K562 (cell line): ENCODE results near the gene SPOCK3.

Experiments used
- CEBPB ChIP-seq: fragments of 450-650 bp; IDR thresholded peaks from 2 replicates; pipeline ENCODE4 v1.6.1; 2016; ENCODE audit warnings: missing genetic modification characterization, missing compliant biosample characterization
- EP300 ChIP-seq: IDR thresholded peaks from 2 replicates; pipeline ENCODE4 v1.6.1; 2012; ENCODE audit warnings: low read length, improper control_type of control experiment
- EZH2 ChIP-seq: IDR thresholded peaks from 2 replicates; pipeline ENCODE4 v1.6.1; 2012; ENCODE audit warnings: low read depth, mild to moderate bottlenecking, inconsistent platforms, low read length, borderline replicate concordance
- POLR2A ChIP-seq: fragments of 450-650 bp; conservative IDR thresholded peaks from 2 replicates; pipeline ENCODE4 v1.6.1; 2016
- SMAD1 ChIP-seq: fragments of 150-350 bp; IDR thresholded peaks from 2 replicates; pipeline ENCODE4 v1.6.1; 2014; ENCODE audit warnings: low read length, low read depth; ENCODE audit not compliant: partially characterized antibody
- STAT5B ChIP-seq: fragments of 250-450 bp; sonication (Bioruptor Pico); IDR thresholded peaks from 2 replicates; pipeline ENCODE4 v1.8.0; 2021; ENCODE audit warnings: mild to moderate bottlenecking, inconsistent platforms
- TCF7L2 ChIP-seq: fragments of 150-350 bp; IDR thresholded peaks from 2 replicates; pipeline ENCODE4 v1.6.1; 2016; ENCODE audit warnings: low read depth, mild to moderate bottlenecking, low read length, moderate library complexity
- YY1 ChIP-seq, 3 experiments: IDR thresholded peaks; 2 replicates each; pipeline ENCODE4 v1.6.1; 2011; ENCODE audit warnings: low read length in 2 of 3, mild to moderate bottlenecking in 2 of 3, moderate library complexity in 2 of 3, borderline replicate concordance in 1 of 3, control low read depth in 1 of 3, low read depth in 1 of 3; ENCODE audit not compliant: insufficient read depth in 3 of 3, insufficient replicate concordance in 2 of 3, control insufficient read depth in 1 of 3, insufficient read length in 1 of 3; ENCODE audit errors: extremely low read depth in 1 of 3
- ZNF445 ChIP-seq: fragments of 250-450 bp; sonication (Bioruptor Pico); IDR thresholded peaks from 2 replicates; pipeline ENCODE4 v1.4.0; 2020; ENCODE audit warnings: low read depth, mild to moderate bottlenecking, moderate library complexity
- TF ChIP-seq, protein P1 (sequence below): fragments of 450-650 bp; IDR thresholded peaks from 2 replicates; pipeline ENCODE4 v1.7.1; 2018; ENCODE audit warnings: mild to moderate bottlenecking, low read depth; ENCODE audit not compliant: partially characterized antibody
- TF ChIP-seq, protein P2 (sequence below), 3 experiments: IDR thresholded peaks in 2 of 3; conservative IDR thresholded peaks in 1 of 3; 2 replicates each; pipeline ENCODE4 v1.5.1; 2011 to 2012; ENCODE audit warnings: low read length in 3 of 3, mild to moderate bottlenecking in 3 of 3, control low read depth in 2 of 3, improper control_type of control experiment in 1 of 3, inconsistent platforms in 1 of 3, low read depth in 1 of 3, mixed read lengths in 1 of 3, moderate library complexity in 1 of 3; ENCODE audit not compliant: insufficient read depth in 2 of 3
- TF ChIP-seq, protein P3 (sequence below), 2 experiments: fragments of 450-650 bp in 1 of 2; sonication (generic) in 1 of 2; formaldehyde crosslinking in 1 of 2; IDR thresholded peaks in 1 of 2; conservative IDR thresholded peaks in 1 of 2; 2 replicates each; pipeline versions ENCODE4 v1.6.1 to v1.8.1; 2016 to 2023; ENCODE audit warnings: mild to moderate bottlenecking in 2 of 2, moderate library complexity in 2 of 2, inconsistent platforms in 1 of 2, missing genetic modification reagents in 1 of 2
- TF ChIP-seq, protein P4 (sequence below), 2 experiments: IDR thresholded peaks; 2 replicates each; pipeline ENCODE4 v1.6.1; 2011; ENCODE audit warnings: borderline replicate concordance in 1 of 2, control low read depth in 1 of 2, low read depth in 1 of 2, low read length in 1 of 2, mild to moderate bottlenecking in 1 of 2, mixed read lengths in 1 of 2, moderate library complexity in 1 of 2; ENCODE audit not compliant: insufficient read depth in 1 of 2, insufficient read length in 1 of 2, poor library complexity in 1 of 2, severe bottlenecking in 1 of 2; ENCODE audit errors: extremely low read depth in 1 of 2
- TF ChIP-seq, protein P5 (sequence below), 2 experiments: fragments of 450-650 bp; formaldehyde crosslinking in 1 of 2; IDR thresholded peaks; 2 replicates each; pipeline versions ENCODE4 v1.4.0 to v1.6.1; 2014 to 2020; ENCODE audit warnings: mild to moderate bottlenecking in 2 of 2, borderline replicate concordance in 1 of 2, low read depth in 1 of 2

DNA sequence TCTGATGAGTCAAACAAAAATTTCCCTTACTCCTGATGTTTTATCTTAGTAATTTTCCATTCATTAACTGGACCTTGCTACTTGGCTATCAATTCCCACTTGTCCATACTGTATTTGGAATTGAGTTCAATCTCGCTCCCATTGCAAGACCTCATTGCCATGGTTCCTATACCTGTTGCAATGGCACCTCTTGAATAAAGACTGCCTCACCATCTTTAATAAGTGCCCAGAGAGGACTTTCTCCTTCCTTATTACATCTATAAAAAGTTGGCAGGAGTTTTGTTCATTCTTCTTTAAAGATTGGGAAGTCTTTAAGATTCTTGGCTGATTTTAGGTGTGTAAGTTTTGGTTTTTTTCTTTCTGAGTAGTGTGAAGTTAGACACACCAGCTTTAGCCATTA is 397.4 kb downstream of the SPOCK3 start:
- TF ChIP-seq, protein P1, sequence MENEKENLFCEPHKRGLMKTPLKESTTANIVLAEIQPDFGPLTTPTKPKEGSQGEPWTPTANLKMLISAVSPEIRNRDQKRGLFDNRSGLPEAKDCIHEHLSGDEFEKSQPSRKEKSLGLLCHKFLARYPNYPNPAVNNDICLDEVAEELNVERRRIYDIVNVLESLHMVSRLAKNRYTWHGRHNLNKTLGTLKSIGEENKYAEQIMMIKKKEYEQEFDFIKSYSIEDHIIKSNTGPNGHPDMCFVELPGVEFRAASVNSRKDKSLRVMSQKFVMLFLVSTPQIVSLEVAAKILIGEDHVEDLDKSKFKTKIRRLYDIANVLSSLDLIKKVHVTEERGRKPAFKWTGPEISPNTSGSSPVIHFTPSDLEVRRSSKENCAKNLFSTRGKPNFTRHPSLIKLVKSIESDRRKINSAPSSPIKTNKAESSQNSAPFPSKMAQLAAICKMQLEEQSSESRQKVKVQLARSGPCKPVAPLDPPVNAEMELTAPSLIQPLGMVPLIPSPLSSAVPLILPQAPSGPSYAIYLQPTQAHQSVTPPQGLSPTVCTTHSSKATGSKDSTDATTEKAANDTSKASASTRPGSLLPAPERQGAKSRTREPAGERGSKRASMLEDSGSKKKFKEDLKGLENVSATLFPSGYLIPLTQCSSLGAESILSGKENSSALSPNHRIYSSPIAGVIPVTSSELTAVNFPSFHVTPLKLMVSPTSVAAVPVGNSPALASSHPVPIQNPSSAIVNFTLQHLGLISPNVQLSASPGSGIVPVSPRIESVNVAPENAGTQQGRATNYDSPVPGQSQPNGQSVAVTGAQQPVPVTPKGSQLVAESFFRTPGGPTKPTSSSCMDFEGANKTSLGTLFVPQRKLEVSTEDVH = no peak
- TF ChIP-seq, protein P2, sequence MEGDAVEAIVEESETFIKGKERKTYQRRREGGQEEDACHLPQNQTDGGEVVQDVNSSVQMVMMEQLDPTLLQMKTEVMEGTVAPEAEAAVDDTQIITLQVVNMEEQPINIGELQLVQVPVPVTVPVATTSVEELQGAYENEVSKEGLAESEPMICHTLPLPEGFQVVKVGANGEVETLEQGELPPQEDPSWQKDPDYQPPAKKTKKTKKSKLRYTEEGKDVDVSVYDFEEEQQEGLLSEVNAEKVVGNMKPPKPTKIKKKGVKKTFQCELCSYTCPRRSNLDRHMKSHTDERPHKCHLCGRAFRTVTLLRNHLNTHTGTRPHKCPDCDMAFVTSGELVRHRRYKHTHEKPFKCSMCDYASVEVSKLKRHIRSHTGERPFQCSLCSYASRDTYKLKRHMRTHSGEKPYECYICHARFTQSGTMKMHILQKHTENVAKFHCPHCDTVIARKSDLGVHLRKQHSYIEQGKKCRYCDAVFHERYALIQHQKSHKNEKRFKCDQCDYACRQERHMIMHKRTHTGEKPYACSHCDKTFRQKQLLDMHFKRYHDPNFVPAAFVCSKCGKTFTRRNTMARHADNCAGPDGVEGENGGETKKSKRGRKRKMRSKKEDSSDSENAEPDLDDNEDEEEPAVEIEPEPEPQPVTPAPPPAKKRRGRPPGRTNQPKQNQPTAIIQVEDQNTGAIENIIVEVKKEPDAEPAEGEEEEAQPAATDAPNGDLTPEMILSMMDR (IDR thresholded peaks at IDR 0.05 in 2 of 3, conservative IDR thresholded peaks at IDR 0.05 in 1 of 3; ENCODE audit: insufficient read depth in 2 of 3, low read depth in 1 of 3, low read length in 3 of 3) = no peak
- no peak for TF ChIP-seq POLR2A
- no peak for TF ChIP-seq STAT5B (CRISPR knock-in tag)
- TF ChIP-seq EZH2 = no peak
- TF ChIP-seq, protein P3, sequence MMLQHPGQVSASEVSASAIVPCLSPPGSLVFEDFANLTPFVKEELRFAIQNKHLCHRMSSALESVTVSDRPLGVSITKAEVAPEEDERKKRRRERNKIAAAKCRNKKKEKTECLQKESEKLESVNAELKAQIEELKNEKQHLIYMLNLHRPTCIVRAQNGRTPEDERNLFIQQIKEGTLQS (IDR thresholded peaks at IDR 0.05) = no peak
- TF ChIP-seq, protein P3 (CRISPR knock-in tag; conservative IDR thresholded peaks at IDR 0.05) = no peak
- no peak for TF ChIP-seq ZNF445 (CRISPR knock-in tag)
- no peak for TF ChIP-seq SMAD1
- no peak for TF ChIP-seq TCF7L2
- TF ChIP-seq, protein P4, sequence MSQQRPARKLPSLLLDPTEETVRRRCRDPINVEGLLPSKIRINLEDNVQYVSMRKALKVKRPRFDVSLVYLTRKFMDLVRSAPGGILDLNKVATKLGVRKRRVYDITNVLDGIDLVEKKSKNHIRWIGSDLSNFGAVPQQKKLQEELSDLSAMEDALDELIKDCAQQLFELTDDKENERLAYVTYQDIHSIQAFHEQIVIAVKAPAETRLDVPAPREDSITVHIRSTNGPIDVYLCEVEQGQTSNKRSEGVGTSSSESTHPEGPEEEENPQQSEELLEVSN (IDR thresholded peaks at IDR 0.05; ENCODE audit: borderline replicate concordance in 1 of 2, extremely low read depth in 1 of 2, insufficient read depth in 1 of 2, insufficient read length in 1 of 2, low read depth in 1 of 2, low read length in 1 of 2, poor library complexity in 1 of 2, severe bottlenecking in 1 of 2) = no peak
- TF ChIP-seq, protein P5, sequence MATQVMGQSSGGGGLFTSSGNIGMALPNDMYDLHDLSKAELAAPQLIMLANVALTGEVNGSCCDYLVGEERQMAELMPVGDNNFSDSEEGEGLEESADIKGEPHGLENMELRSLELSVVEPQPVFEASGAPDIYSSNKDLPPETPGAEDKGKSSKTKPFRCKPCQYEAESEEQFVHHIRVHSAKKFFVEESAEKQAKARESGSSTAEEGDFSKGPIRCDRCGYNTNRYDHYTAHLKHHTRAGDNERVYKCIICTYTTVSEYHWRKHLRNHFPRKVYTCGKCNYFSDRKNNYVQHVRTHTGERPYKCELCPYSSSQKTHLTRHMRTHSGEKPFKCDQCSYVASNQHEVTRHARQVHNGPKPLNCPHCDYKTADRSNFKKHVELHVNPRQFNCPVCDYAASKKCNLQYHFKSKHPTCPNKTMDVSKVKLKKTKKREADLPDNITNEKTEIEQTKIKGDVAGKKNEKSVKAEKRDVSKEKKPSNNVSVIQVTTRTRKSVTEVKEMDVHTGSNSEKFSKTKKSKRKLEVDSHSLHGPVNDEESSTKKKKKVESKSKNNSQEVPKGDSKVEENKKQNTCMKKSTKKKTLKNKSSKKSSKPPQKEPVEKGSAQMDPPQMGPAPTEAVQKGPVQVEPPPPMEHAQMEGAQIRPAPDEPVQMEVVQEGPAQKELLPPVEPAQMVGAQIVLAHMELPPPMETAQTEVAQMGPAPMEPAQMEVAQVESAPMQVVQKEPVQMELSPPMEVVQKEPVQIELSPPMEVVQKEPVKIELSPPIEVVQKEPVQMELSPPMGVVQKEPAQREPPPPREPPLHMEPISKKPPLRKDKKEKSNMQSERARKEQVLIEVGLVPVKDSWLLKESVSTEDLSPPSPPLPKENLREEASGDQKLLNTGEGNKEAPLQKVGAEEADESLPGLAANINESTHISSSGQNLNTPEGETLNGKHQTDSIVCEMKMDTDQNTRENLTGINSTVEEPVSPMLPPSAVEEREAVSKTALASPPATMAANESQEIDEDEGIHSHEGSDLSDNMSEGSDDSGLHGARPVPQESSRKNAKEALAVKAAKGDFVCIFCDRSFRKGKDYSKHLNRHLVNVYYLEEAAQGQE (IDR thresholded peaks at IDR 0.05; ENCODE audit: borderline replicate concordance) = no peak
- TF ChIP-seq, protein P5 (CRISPR knock-in tag; IDR thresholded peaks at IDR 0.05; ENCODE audit: low read depth) = no peak
- TF ChIP-seq EP300 = no peak
- no peak for TF ChIP-seq CEBPB
- TF ChIP-seq YY1 (IDR thresholded peaks at IDR 0.05; ENCODE audit: borderline replicate concordance in 1 of 3, control insufficient read depth in 1 of 3, extremely low read depth in 1 of 3, insufficient read depth in 3 of 3, insufficient read length in 1 of 3, insufficient replicate concordance in 2 of 3, low read depth in 1 of 3, low read length in 2 of 3) = no peak
